Endometrial microvascular endothelial cells (primary cell): ENCODE measurements around the gene PDPK1. TPM values are rescaled to one million over a fixed set of nuclear protein-coding genes. Genes with fewer than 3 reads are reported as not detected.
"Not testable (repeated sequence)": the region's sequence is repeated elsewhere in the genome, so short reads cannot be mapped to it uniquely, and the experiment has no call there.

Experiments used
- in situ Hi-C: cut with HindIII; loops from 2 replicates; pipeline ENCODE4 v1.10.0; 2017; ENCODE audit warnings: low sequenced_read_pairs, low pct_unique_long_range_greater_than_20kb; ENCODE audit errors: inconsistent ontology term
- total RNA-seq: library from RNA; depleted of rRNA; stranded (reverse); fragments of >200 nt; gene quantifications from one replicate; pipeline ENCODE4 v1.2.3, GENCODE V29; 2015; ENCODE audit errors: inconsistent ontology term

PDPK1 gene
- total RNA-seq, 1 donor from 2014 or later = 15.5 TPM

- in situ Hi-C loops = not testable (repeated sequence)
Measured at GRCh38 chr16:2631203-2631602, 93.4 kb downstream of the PDPK1 start.

- in situ Hi-C loops = not testable (repeated sequence)
Measured at GRCh38 chr16:2632291-2632690, 94.5 kb downstream of the PDPK1 start.

- in situ Hi-C loops = not testable (repeated sequence)
Measured at GRCh38 chr16:2639071-2639721, 101.4 kb downstream of the PDPK1 start.

- in situ Hi-C loops = not testable (repeated sequence)
Measured at GRCh38 chr16:2639722-2640072, 101.9 kb downstream of the PDPK1 start.

GRCh38 chr16:2642561-2642960 lies 104.7 kb downstream of the PDPK1 start:
- in situ Hi-C loops = not testable (repeated sequence)

- in situ Hi-C loops = not testable (repeated sequence)
Measured at GRCh38 chr16:2644754-2645453, 107.1 kb downstream of the PDPK1 start.

- in situ Hi-C loops = not testable (repeated sequence)
Measured at GRCh38 chr16:2651268-2651871, 113.5 kb downstream of the PDPK1 start.

Other genes with a start within 250 kb of the PDPK1 start
- 43.3 TPM for gene ABCA3, start 197.3 kb upstream of the PDPK1 start, total RNA-seq
- gene CCNF, start 108.6 kb upstream of the PDPK1 start, total RNA-seq = 43.1 TPM
- gene TEDC2, start 77.9 kb upstream of the PDPK1 start, total RNA-seq = 10.1 TPM
- gene NTN3, start 66.7 kb upstream of the PDPK1 start, total RNA-seq = not detected
- 15.1 TPM for gene TBC1D24, start 62.9 kb upstream of the PDPK1 start, total RNA-seq
- gene ATP6V0C, start 24.1 kb upstream of the PDPK1 start, total RNA-seq = 55.0 TPM
- gene AMDHD2, start 17.6 kb upstream of the PDPK1 start, total RNA-seq = 26.0 TPM
- not detected for gene CEMP1, start 6.6 kb upstream of the PDPK1 start, total RNA-seq
- gene KCTD5, start 144.5 kb downstream of the PDPK1 start, total RNA-seq = 34.8 TPM
- not detected for gene PRSS27, start 182.2 kb downstream of the PDPK1 start, total RNA-seq
- 69.5 TPM for gene SRRM2, start 214.6 kb downstream of the PDPK1 start, total RNA-seq
- 108 TPM for gene ELOB, start 239.3 kb downstream of the PDPK1 start, total RNA-seq
- not detected for gene PRSS33, start 249.5 kb downstream of the PDPK1 start, total RNA-seq